HepG2 (cell line): ENCODE measurements around the gene TOM1L2. TPM values are rescaled to one million over a fixed set of nuclear protein-coding genes. Genes with fewer than 3 reads are reported as not detected.

Experiments used
- AHDC1 ChIP-seq: sonication (generic); formaldehyde crosslinking; IDR thresholded peaks from 2 replicates; pipeline ENCODE4 v1.5.1; 2020; ENCODE audit warnings: mild to moderate bottlenecking, missing genetic modification reagents, borderline replicate concordance
- HMG20B ChIP-seq: conservative IDR thresholded peaks from 2 replicates; pipeline ENCODE4 v1.6.1; 2016; ENCODE audit warnings: missing genetic modification reagents, missing compliant biosample characterization
- MED13 ChIP-seq: sonication (generic); formaldehyde crosslinking; IDR thresholded peaks from 2 replicates; pipeline ENCODE4 v1.5.0; 2020; ENCODE audit warnings: missing genetic modification reagents
- RARG ChIP-seq: sonication (generic); formaldehyde crosslinking; IDR thresholded peaks from 2 replicates; pipeline ENCODE4 v1.4.0; 2020; ENCODE audit warnings: low read depth, mild to moderate bottlenecking, missing genetic modification reagents
- RBAK ChIP-seq: sonication (generic); formaldehyde crosslinking; IDR thresholded peaks from 2 replicates; pipeline ENCODE4 v1.5.1; 2020; ENCODE audit warnings: mild to moderate bottlenecking, missing genetic modification reagents
- RFXANK ChIP-seq: IDR thresholded peaks from 2 replicates; pipeline ENCODE4 v1.6.1; 2016
- USF2 ChIP-seq, 2 experiments: sonication (generic) in 1 of 2; formaldehyde crosslinking in 1 of 2; IDR thresholded peaks; 2 replicates each; pipeline versions ENCODE4 v1.5.1 to v1.6.1; 2011 to 2020; ENCODE audit warnings: borderline replicate concordance in 1 of 2, low read depth in 1 of 2, low read length in 1 of 2, mild to moderate bottlenecking in 1 of 2, missing genetic modification reagents in 1 of 2, moderate library complexity in 1 of 2
- XBP1 ChIP-seq: sonication (generic); formaldehyde crosslinking; IDR thresholded peaks from 2 replicates; pipeline ENCODE4 v1.5.0; 2020; ENCODE audit warnings: missing genetic modification reagents
- ZNF124 ChIP-seq: sonication (generic); formaldehyde crosslinking; IDR thresholded peaks from 2 replicates; pipeline ENCODE4 v1.4.0; 2020; ENCODE audit warnings: missing genetic modification reagents
- ZNF503 ChIP-seq: sonication (generic); formaldehyde crosslinking; IDR thresholded peaks from 2 replicates; pipeline ENCODE4 v1.4.0; 2020; ENCODE audit warnings: missing genetic modification reagents
- ZNF558 ChIP-seq: sonication (generic); formaldehyde crosslinking; IDR thresholded peaks from 2 replicates; pipeline ENCODE4 v1.9.0; 2022; ENCODE audit warnings: mild to moderate bottlenecking, missing genetic modification reagents, borderline replicate concordance
- ZNF569 ChIP-seq: sonication (generic); formaldehyde crosslinking; IDR thresholded peaks from 2 replicates; pipeline ENCODE4 v1.5.0; 2020; ENCODE audit warnings: mild to moderate bottlenecking, missing genetic modification reagents, moderate library complexity, borderline replicate concordance
- ZNF713 ChIP-seq: sonication (generic); formaldehyde crosslinking; IDR thresholded peaks from 2 replicates; pipeline ENCODE4 v1.4.0; 2020; ENCODE audit warnings: mild to moderate bottlenecking, missing genetic modification reagents
- ZNF761 ChIP-seq: sonication (generic); formaldehyde crosslinking; conservative IDR thresholded peaks from 2 replicates; pipeline ENCODE4 v1.4.0; 2020; ENCODE audit warnings: mild to moderate bottlenecking, missing genetic modification reagents
- ZNF770 ChIP-seq: sonication (generic); formaldehyde crosslinking; IDR thresholded peaks from 2 replicates; pipeline ENCODE4 v1.5.0; 2020; ENCODE audit warnings: mild to moderate bottlenecking, missing genetic modification reagents
- polyA plus RNA-seq, 8 experiments: library from polyadenylated mRNA; depleted of rRNA in 3 of 8; stranded (reverse) in 7 of 8; unstranded in 1 of 8; fragments of >200 nt; fragmentation: Illumina TruSeq in 4 of 8; extraction: Trizol in 4 of 8; gene quantifications; 2 replicates each; pipeline versions ENCODE4 v1.2.1 to v1.2.3, GENCODE V29; 2011 to 2016; ENCODE audit warnings: low read depth in 4 of 8, missing spikeins in 1 of 8, mixed read lengths in 1 of 8; ENCODE audit not compliant: insufficient read depth in 1 of 8
- total RNA-seq, 5 experiments: library from RNA; depleted of rRNA; stranded (reverse); fragments of >200 nt; fragmentation: Illumina TruSeq; extraction: Trizol; gene quantifications; 2 replicates each; pipeline ENCODE4 v1.2.3, GENCODE V29; 2016; ENCODE audit warnings: low read depth in 1 of 5

TOM1L2 gene
- total and polyA plus RNA-seq, 2 of the 13 experiments (the other 11 are each of a cell fraction or from before 2014, with no cell fraction given), result 4.7 to 7.4 TPM

GRCh38 chr17:17812211-17813054, 159.8 kb downstream of the TOM1L2 start (continued):
- no peak for TF ChIP-seq RBAK (CRISPR knock-in tag)
- no peak for TF ChIP-seq ZNF503 (CRISPR knock-in tag)
- no peak for TF ChIP-seq ZNF124 (CRISPR knock-in tag)
- TF ChIP-seq AHDC1, result no peak
- TF ChIP-seq ZNF761 (CRISPR knock-in tag), result no peak
- no peak for TF ChIP-seq ZNF569 (CRISPR knock-in tag)
- TF ChIP-seq ZNF713 (CRISPR knock-in tag), result no peak
- TF ChIP-seq MED13 (CRISPR knock-in tag), result 0 out of 2 replicates have a peak, but pooled peaks have one; percentile 29
- no peak for TF ChIP-seq RFXANK (CRISPR knock-in tag)
- peak; percentile 73; the same call in 1 of the 2 replicates for TF ChIP-seq ZNF558 (CRISPR knock-in tag)
- TF ChIP-seq RARG (CRISPR knock-in tag), result no peak
- TF ChIP-seq XBP1 (CRISPR knock-in tag), result no peak
- no peak for TF ChIP-seq USF2 (IDR thresholded peaks at IDR 0.05; ENCODE audit: low read depth, low read length)
- no peak for TF ChIP-seq USF2 (CRISPR knock-in tag; IDR thresholded peaks at IDR 0.05; ENCODE audit: borderline replicate concordance)
- TF ChIP-seq ZNF770 (CRISPR knock-in tag), result peak; percentile 45; the same call in 1 of the 2 replicates
- 0 out of 2 replicates have a peak, but pooled peaks have one; percentile 25 for TF ChIP-seq HMG20B (CRISPR knock-in tag)
